A549 (cell line): Measurements from ENCODE around the gene KLHL24. TPM values are rescaled to one million over a fixed set of nuclear protein-coding genes. Genes with fewer than 3 reads are reported as not detected.
"Not testable (repeated sequence)": the region's sequence is repeated elsewhere in the genome, so short reads cannot be mapped to it uniquely, and the experiment has no call there.

Source experiments
- ATAC-seq, 2 experiments: fragments of 200-7000 bp in 1 of 2; fragments of >200 bp in 1 of 2; cut with Nextera tagmentation in 1 of 2; cut with Tn5 transposase in 1 of 2; 3 replicates each; pipeline versions ENCODE4 v1.8.0 to v1.9.1; 2018 to 2020; ENCODE audit warnings: mild to moderate bottlenecking in 1 of 2, moderate library complexity in 1 of 2
- CTCF ChIA-PET: fragments of 300-600 bp; sonication (Branson Sonifier 250); formaldehyde crosslinking; extraction: SDS; loops from one replicate; lab custom pipeline; 2021; ENCODE audit warnings: antibody characterized with exemption, inconsistent platforms; lab: Yijun Ruan, JAX
- POLR2A ChIA-PET: fragments of 350-600 bp; formaldehyde crosslinking; extraction: SDS; loops from one replicate; lab custom pipeline; 2021; ENCODE audit warnings: antibody characterized with exemption, inconsistent platforms; lab: Yijun Ruan, JAX
- DNase-seq, 2 experiments: peaks; one replicate each; pipeline versions ENCODE4 v3.0.0 to v3.0.0-alpha.2; 2011 to 2016; ENCODE audit warnings: low read depth in 1 of 2, low spot score in 1 of 2
- FAIRE-seq: peaks from 2 replicates; lab custom pipeline; 2011; peaks lifted over from hg19 to GRCh38; lab: Jason Lieb, UNC
- H3K27ac ChIP-seq, 2 experiments: fragments of >200 bp; sonication (Bioruptor Twin); formaldehyde crosslinking; 3 replicates each; pipeline ENCODE4 v1.5.1; 2016 to 2017
- H3K4me1 ChIP-seq: fragments of >200 bp; sonication (Bioruptor Twin); formaldehyde crosslinking; 3 replicates; pipeline ENCODE4 v1.6.1; 2016
- H3K4me2 ChIP-seq: fragments of >200 bp; sonication (Bioruptor Twin); formaldehyde crosslinking; 3 replicates; pipeline ENCODE4 v1.6.1; 2016
- H3K4me3 ChIP-seq: fragments of >200 bp; sonication (Bioruptor Twin); formaldehyde crosslinking; 3 replicates; pipeline ENCODE4 v1.5.1; 2016
- H3K9me3 ChIP-seq: fragments of >200 bp; sonication (Bioruptor Twin); formaldehyde crosslinking; 3 replicates; pipeline ENCODE4 v1.6.1; 2016
- CBX2 ChIP-seq: fragments of 200-600 bp; sonication (generic); IDR thresholded peaks from 2 replicates; pipeline ENCODE4 v1.6.1; 2016; ENCODE audit warnings: low read depth, mild to moderate bottlenecking, borderline replicate concordance
- CBX8 ChIP-seq: fragments of 200-600 bp; sonication (generic); IDR thresholded peaks from 2 replicates; pipeline ENCODE4 v1.6.1; 2016
- CEBPB ChIP-seq, 2 experiments: fragments of >200 bp in 1 of 2; sonication (Bioruptor Twin) in 1 of 2; formaldehyde crosslinking in 1 of 2; IDR thresholded peaks; 2 replicates each; pipeline ENCODE4 v1.6.1; 2012 to 2016
- CHD4 ChIP-seq: fragments of 200-600 bp; sonication (generic); IDR thresholded peaks from 2 replicates; pipeline ENCODE4 v1.6.1; 2016; ENCODE audit warnings: antibody characterized with exemption, mild to moderate bottlenecking, borderline replicate concordance
- FOSB ChIP-seq: fragments of 250-450 bp; sonication (Bioruptor Pico); IDR thresholded peaks from 2 replicates; pipeline ENCODE4 v1.5.0; 2020; ENCODE audit warnings: mild to moderate bottlenecking, moderate library complexity
- GATA3 ChIP-seq: IDR thresholded peaks from 2 replicates; pipeline ENCODE4 v1.6.1; 2012; ENCODE audit warnings: borderline replicate concordance
- HDAC2 ChIP-seq: fragments of 200-600 bp; sonication (generic); IDR thresholded peaks from 2 replicates; pipeline ENCODE4 v1.6.1; 2016
- HOXB5 ChIP-seq: fragments of 250-450 bp; sonication (Bioruptor Pico); IDR thresholded peaks from 2 replicates; pipeline ENCODE4 v1.5.0; 2020; ENCODE audit warnings: mild to moderate bottlenecking, moderate library complexity
- JUNB ChIP-seq: fragments of >200 bp; sonication (Bioruptor Twin); formaldehyde crosslinking; IDR thresholded peaks from 2 replicates; pipeline ENCODE4 v1.6.1; 2016
- MAFK ChIP-seq: fragments of 450-650 bp; IDR thresholded peaks from 2 replicates; pipeline ENCODE4 v1.6.1; 2014; ENCODE audit not compliant: partially characterized antibody
- MYC ChIP-seq: IDR thresholded peaks from 2 replicates; pipeline ENCODE4 v1.6.1; 2012; ENCODE audit warnings: mild to moderate bottlenecking, inconsistent platforms, low read length, improper control_type of control experiment, borderline replicate concordance
- NFE2L2 ChIP-seq: fragments of 150-350 bp; conservative IDR thresholded peaks from 2 replicates; pipeline ENCODE4 v1.6.1; 2014; ENCODE audit warnings: low read length
- POLR2A ChIP-seq: IDR thresholded peaks from 2 replicates; pipeline ENCODE4 v1.6.1; 2012; ENCODE audit warnings: mild to moderate bottlenecking, low read length
- RCOR1 ChIP-seq: fragments of 150-350 bp; IDR thresholded peaks from 2 replicates; pipeline ENCODE4 v1.6.1; 2014; ENCODE audit warnings: antibody characterized with exemption, low read length, low read depth
- SREBF2 ChIP-seq: fragments of 450-650 bp; IDR thresholded peaks from 2 replicates; pipeline ENCODE4 v1.6.1; 2014; ENCODE audit warnings: mild to moderate bottlenecking, moderate library complexity
- ZFP36 ChIP-seq: fragments of 450-650 bp; IDR thresholded peaks from 2 replicates; pipeline ENCODE4 v1.6.1; 2014; ENCODE audit warnings: borderline replicate concordance; ENCODE audit not compliant: partially characterized antibody
- ZSCAN20 ChIP-seq: fragments of 250-450 bp; sonication (Bioruptor Pico); IDR thresholded peaks from 2 replicates; pipeline ENCODE4 v1.8.0; 2022; ENCODE audit warnings: mild to moderate bottlenecking, moderate library complexity
- WGBS: methylation state at CpG from one replicate; pipeline ENCODE4 v1.1.6; 2017; ENCODE audit errors: missing lambda C conversion rate; 5-methylcytosine and 5-hydroxymethylcytosine counted together
- polyA plus RNA-seq, 4 experiments: library from polyadenylated mRNA; depleted of rRNA in 3 of 4; stranded (reverse); fragments of >200 nt; fragmentation: RNase III in 1 of 4; extraction: RNeasy Plus Mini Kit Qiagen cat#74134 plus additional on column Dnase treatment in 1 of 4; gene quantifications; 2 replicates in 3 of 4; 3 replicates in 1 of 4; pipeline ENCODE4 v1.2.3, GENCODE V29; 2011 to 2017
- TF ChIP-seq, protein P1 (sequence below): fragments of 250-450 bp; sonication (Bioruptor Pico); IDR thresholded peaks from 2 replicates; pipeline ENCODE4 v1.5.0; 2021; ENCODE audit warnings: mild to moderate bottlenecking, moderate library complexity, borderline replicate concordance
- TF ChIP-seq, protein P2 (sequence below): IDR thresholded peaks from 2 replicates; pipeline ENCODE4 v1.6.1; 2012

KLHL24 gene
- polyA plus RNA-seq, 2 of the 4 experiments (the other 2 are of a cell fraction): 4.0 to 11.9 TPM

DNA sequence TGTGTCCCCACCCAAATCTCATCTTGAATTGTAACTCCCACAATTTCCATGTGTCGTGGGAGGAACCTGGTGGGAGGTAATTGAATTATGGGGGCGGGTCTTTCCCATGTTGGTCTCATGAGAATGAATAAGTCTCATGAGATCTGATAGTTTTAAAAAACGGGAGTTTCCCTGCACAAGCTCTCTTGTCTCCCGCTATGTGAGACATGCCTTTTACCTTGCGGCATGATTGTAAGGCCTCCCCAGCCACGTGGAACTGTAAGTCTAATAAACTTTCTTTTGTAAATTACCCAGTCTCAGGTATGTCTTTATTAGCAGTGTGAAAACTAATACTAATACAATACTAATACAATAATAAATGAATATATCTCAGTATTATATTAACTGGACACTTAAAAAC lies 52.3 kb downstream of the KLHL24 start:
- ATAC-seq (no peak), FAIRE-seq (no peak), DNase-seq (no peak)
- no peak overlapping the region for H3K4me2 ChIP-seq
- ChIA-PET CTCF (no interaction called here), POLR2A (no interaction called here)
- TF ChIP-seq ZSCAN20 (CRISPR knock-in tag): no peak
- no peak for TF ChIP-seq JUNB
- no peak for TF ChIP-seq GATA3
- H3K27ac ChIP-seq: no peak overlapping the region
- H3K4me3 ChIP-seq: no peak overlapping the region
- no peaks in the 10 kb centered on the region for H3K9me3 ChIP-seq
- WGBS: 73% methylated on average over 6 of the region's 6 CpGs
- peaks cover 8% of the 10 kb centered on the region for H3K4me1 ChIP-seq

GRCh38 chr3:183688874-183689273 lies 53.5 kb downstream of the KLHL24 start:
- WGBS: 79% methylated on average over 3 of the region's 3 CpGs
- peak overlapping the region; percentile 10 to 53; a peak in 2 of 6 replicates for H3K27ac ChIP-seq
- ATAC-seq (no peak), DNase-seq (peak in 1 of 2 experiments; percentile 31), FAIRE-seq (no peak)
- ChIA-PET POLR2A (interaction anchor here (1.1 kb wide), 1 partner anchor 8 kb away, joined by 4 read pairs; the partner anchor contains the start of gene YEATS2), CTCF (interaction anchor here (1.3 kb wide), 1 partner anchor 78 kb away, joined by 4 read pairs; no protein-coding TSS in a partner anchor)
- TF ChIP-seq ZFP36 (no peak), SREBF2 (no peak), CBX2 (no peak), NFE2L2 (peak; percentile 66), FOSB (CRISPR knock-in tag) (no peak), HOXB5 (CRISPR knock-in tag) (no peak), CBX8 (no peak), HDAC2 (no peak), MAFK (peak; percentile 89), CHD4 (no peak), RCOR1 (no peak)
- TF ChIP-seq, protein P1, sequence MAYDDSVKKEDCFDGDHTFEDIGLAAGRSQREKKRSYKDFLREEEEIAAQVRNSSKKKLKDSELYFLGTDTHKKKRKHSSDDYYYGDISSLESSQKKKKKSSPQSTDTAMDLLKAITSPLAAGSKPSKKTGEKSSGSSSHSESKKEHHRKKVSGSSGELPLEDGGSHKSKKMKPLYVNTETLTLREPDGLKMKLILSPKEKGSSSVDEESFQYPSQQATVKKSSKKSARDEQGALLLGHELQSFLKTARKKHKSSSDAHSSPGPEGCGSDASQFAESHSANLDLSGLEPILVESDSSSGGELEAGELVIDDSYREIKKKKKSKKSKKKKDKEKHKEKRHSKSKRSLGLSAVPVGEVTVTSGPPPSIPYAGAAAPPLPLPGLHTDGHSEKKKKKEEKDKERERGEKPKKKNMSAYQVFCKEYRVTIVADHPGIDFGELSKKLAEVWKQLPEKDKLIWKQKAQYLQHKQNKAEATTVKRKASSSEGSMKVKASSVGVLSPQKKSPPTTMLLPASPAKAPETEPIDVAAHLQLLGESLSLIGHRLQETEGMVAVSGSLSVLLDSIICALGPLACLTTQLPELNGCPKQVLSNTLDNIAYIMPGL (CRISPR knock-in tag): no peak
- TF ChIP-seq, protein P2, sequence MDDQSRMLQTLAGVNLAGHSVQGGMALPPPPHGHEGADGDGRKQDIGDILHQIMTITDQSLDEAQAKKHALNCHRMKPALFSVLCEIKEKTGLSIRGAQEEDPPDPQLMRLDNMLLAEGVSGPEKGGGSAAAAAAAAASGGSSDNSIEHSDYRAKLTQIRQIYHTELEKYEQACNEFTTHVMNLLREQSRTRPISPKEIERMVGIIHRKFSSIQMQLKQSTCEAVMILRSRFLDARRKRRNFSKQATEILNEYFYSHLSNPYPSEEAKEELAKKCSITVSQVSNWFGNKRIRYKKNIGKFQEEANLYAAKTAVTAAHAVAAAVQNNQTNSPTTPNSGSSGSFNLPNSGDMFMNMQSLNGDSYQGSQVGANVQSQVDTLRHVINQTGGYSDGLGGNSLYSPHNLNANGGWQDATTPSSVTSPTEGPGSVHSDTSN: no peak
- H3K4me1 ChIP-seq: peaks cover 8% of the 10 kb centered on the region
- H3K9me3 ChIP-seq: no peaks in the 10 kb centered on the region
- no peak overlapping the region for H3K4me3 ChIP-seq
- H3K4me2 ChIP-seq: peak overlapping the region; percentile 19

- 87% methylated on average over 5 of the region's 5 CpGs for WGBS
- H3K9me3 ChIP-seq, FAIRE-seq, H3K4me3 ChIP-seq, H3K4me2 ChIP-seq, ATAC-seq, DNase-seq, H3K4me1 ChIP-seq, POLR2A ChIA-PET: not testable (repeated sequence)
- H3K27ac ChIP-seq: peak overlapping the region in 1 of 2 experiments; percentile 32; a peak in 1 of 6 replicates
- CTCF ChIA-PET: interaction anchor here (1.3 kb wide), 1 partner anchor 77 kb away, joined by 4 read pairs; no protein-coding TSS in a partner anchor
These were observed 54.2 kb downstream of the KLHL24 start for GRCh38 chr3:183689621-183690020.

DNA sequence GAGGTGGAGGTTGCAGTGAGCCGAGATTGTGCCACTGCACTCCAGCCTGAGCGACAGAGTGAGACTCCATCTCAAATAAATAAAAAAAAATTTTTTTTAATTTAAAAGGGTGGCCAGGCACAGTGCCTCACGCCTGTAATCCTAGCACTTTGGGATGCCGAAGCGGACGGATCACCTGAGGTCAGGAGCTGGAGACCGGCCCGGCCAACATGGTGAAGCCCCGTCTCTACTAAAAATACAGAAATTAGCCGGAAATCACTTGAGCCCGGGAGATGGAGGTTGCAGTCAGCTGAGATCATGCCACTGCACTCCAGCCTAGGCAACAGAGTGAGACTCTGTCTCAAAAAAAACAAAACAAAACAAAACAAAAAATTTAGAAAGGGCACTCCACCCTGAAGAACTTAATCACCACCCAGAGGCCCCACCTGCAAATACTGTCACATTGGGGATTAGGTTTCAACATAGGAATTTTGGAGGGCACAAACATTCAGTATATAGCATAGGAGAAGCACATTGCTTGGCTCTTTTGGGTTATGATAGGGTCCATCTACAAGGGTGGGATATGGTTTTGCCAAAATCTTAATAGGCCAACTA lies 55.1 kb downstream of the KLHL24 start:
- CTCF ChIA-PET: interaction anchor here (0.6 kb wide), 1 partner anchor 165 kb away, joined by 3 read pairs; no protein-coding TSS in a partner anchor
- TF ChIP-seq, protein P2: no peak
- no peak for TF ChIP-seq RCOR1
- no peak for TF ChIP-seq POLR2A
- TF ChIP-seq MYC: no peak
- TF ChIP-seq CEBPB (IDR thresholded peaks at IDR 0.05): no peak
- POLR2A ChIA-PET: no interaction called here
- Histone ChIP-seq H3K4me2 (no peak overlapping the region), H3K4me3 (no peak overlapping the region), H3K9me3 (no peaks in the 10 kb centered on the region), H3K27ac (no peak overlapping the region), H3K4me1 (peaks cover 8% of the 10 kb centered on the region)
- 95% methylated on average over 11 of the region's 11 CpGs for WGBS
- no peak for FAIRE-seq
- no peak for DNase-seq
- no peak for ATAC-seq
